Neural crest cell (in vitro differentiated cells): Measurements from ENCODE around the gene ICAM1. TPM values are rescaled to one million over a fixed set of nuclear protein-coding genes. Genes with fewer than 3 reads are reported as not detected.
A peak's percentile ranks its signal among the peaks of the same experiment; 100 is the strongest.

Experiments
- DNase-seq: peaks from one replicate; pipeline ENCODE4 v3.0.0; 2021; ENCODE audit warnings: low read depth, mixed read lengths, low spot score
- H3K27ac Mint-ChIP-seq: one replicate; pipeline ENCODE4 v1.8.0; 2021; ENCODE audit warnings: mild to moderate bottlenecking, mixed read lengths; ENCODE audit not compliant: unreplicated experiment
- H3K27me3 Mint-ChIP-seq: 2 replicates; pipeline ENCODE4 v1.8.0; 2021; ENCODE audit warnings: low read depth, mild to moderate bottlenecking, mixed read lengths
- H3K36me3 Mint-ChIP-seq: 2 replicates; pipeline ENCODE4 v1.8.0; 2021; ENCODE audit warnings: low read depth, mild to moderate bottlenecking, mixed read lengths
- H3K4me1 Mint-ChIP-seq: 2 replicates; pipeline ENCODE4 v1.8.0; 2021; ENCODE audit warnings: mixed read lengths
- H3K4me3 Mint-ChIP-seq: one replicate; pipeline ENCODE4 v1.8.0; 2021; ENCODE audit warnings: mild to moderate bottlenecking, mixed read lengths
- H3K9me3 Mint-ChIP-seq: 2 replicates; pipeline ENCODE4 v1.8.0; 2021; ENCODE audit warnings: mixed read lengths
- CTCF ChIP-seq: fragments of 200-600 bp; sonication (generic); conservative IDR thresholded peaks from 2 replicates; pipeline ENCODE4 v1.5.0; 2021; ENCODE audit warnings: antibody characterized with exemption, mild to moderate bottlenecking
- total RNA-seq: library from RNA; stranded (reverse); gene quantifications from 2 replicates; pipeline ENCODE4 v1.2.1, GENCODE V29; 2021

ICAM1 gene
- total RNA-seq, 1 donor from 2014 or later, result 0.23 TPM

- peaks cover 22% of the 10 kb centered on the region for H3K4me1 Mint-ChIP-seq
- peaks cover 98% of the 10 kb centered on the region for H3K27me3 Mint-ChIP-seq
- H3K36me3 Mint-ChIP-seq, result no peaks in the 10 kb centered on the region
- H3K9me3 Mint-ChIP-seq, result no peaks in the 10 kb centered on the region
- peak overlapping the region; percentile 81 for H3K4me3 Mint-ChIP-seq
- peak; percentile 56 for DNase-seq
- no peak for TF ChIP-seq CTCF
- no peak overlapping the region for H3K27ac Mint-ChIP-seq
These were observed 17.8 kb downstream of the ICAM1 start for GRCh38 chr19:10288662-10289166.

DNA sequence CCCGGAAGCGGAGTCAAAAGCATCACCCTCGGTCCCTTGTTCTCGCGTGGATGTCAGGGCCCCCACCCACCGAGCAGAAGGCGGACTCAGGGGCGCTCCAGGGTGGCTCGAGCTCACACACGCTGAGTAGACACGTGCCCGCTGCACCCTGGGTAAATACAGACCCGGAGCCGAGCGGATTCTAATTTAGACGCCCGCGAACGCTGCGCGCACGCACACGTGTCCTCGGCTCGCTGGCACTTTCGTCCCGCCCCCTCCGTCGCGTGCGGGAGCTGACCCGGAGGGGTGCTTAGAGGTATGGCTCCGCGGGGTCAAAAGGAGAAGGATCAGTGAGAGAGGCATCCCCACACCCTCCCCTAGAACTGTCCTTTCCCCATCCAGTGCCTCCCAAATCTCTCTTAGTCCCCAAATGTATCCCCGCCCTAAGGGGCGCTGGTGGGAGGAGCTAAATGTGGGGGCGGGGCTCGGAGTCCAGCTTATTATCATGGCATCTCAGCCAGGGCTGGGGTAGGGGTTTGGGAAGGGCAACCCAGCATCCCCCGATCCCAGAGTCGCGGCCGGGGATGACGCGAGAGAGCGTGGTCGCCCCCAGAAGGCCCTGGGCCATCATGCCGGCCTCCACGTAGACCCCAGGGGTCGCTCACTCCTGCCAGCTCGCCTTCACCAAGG is 18.4 kb downstream of the ICAM1 start:
- Mint-ChIP-seq H3K27ac (no peak overlapping the region), H3K9me3 (no peaks in the 10 kb centered on the region), H3K27me3 (peaks cover 99% of the 10 kb centered on the region), H3K36me3 (no peaks in the 10 kb centered on the region), H3K4me3 (peak overlapping the region; percentile 81), H3K4me1 (peaks cover 22% of the 10 kb centered on the region)
- no peak for TF ChIP-seq CTCF
- no peak for DNase-seq

DNA sequence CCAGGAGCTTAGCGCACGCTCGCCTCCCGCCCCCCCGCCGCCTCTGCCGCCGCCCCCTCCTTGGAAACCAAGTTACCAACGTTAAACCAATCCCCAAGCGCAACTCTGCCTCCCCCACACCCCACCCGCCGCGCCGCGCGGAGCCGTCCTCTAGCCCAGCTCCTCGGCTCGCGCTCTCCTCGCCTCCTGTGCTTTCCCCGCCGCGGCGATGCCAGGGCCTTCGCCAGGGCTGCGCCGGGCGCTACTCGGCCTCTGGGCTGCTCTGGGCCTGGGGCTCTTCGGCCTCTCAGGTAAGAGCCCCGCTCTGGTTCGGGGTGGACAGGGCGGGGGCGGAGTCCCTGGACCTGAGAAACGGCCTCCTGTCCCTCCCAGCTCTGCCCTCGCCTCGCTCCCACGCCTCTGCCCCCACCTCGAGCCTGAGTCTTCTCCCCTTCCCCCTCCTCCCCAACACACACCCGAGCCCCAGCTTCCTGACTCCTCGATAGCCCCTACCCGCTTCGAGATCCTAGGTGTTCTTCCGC is 19.0 kb downstream of the ICAM1 start, which contains the start of gene ICAM5:
Gene ICAM5 (plus strand): TSS at position 117 of the 521 bp plus-strand sequence. CDS start 92 bp downstream, at position 209.
- Mint-ChIP-seq H3K36me3 (no peaks in the 10 kb centered on the region), H3K4me1 (peaks cover 22% of the 10 kb centered on the region), H3K27ac (no peak within 1 kb of the TSS), H3K27me3 (peaks cover 100% of the 10 kb centered on the region), H3K9me3 (no peaks in the 10 kb centered on the region), H3K4me3 (peak within 1 kb of the TSS; percentile 81)
- no peak for TF ChIP-seq CTCF
- no peak for DNase-seq

GRCh38 chr19:10290357-10290875 is 19.5 kb downstream of the ICAM1 start:
- Mint-ChIP-seq H3K36me3 (no peaks in the 10 kb centered on the region), H3K27me3 (peaks cover 100% of the 10 kb centered on the region)

More at GRCh38 chr19:10290357-10290875, 19.5 kb downstream of the ICAM1 start:
- no peak for TF ChIP-seq CTCF
- no peak for DNase-seq
- H3K9me3 Mint-ChIP-seq, result no peaks in the 10 kb centered on the region
- peaks cover 22% of the 10 kb centered on the region for H3K4me1 Mint-ChIP-seq
- H3K27ac Mint-ChIP-seq, result no peak overlapping the region
- H3K4me3 Mint-ChIP-seq, result peak overlapping the region; percentile 50
